Fibroblast of lung (primary cell): ENCODE results near the gene KSR2. TPM values are rescaled to one million over a fixed set of nuclear protein-coding genes. Genes with fewer than 3 reads are reported as not detected.

Experiments used
- DNase-seq, 2 donors: peaks; one replicate each; pipeline versions ENCODE4 v3.0.0 to v3.0.0-alpha.2; 2010; ENCODE audit warnings: low read depth in 2 of 2
- H2AFZ ChIP-seq: 2 replicates; pipeline ENCODE4 v1.5.1; 2012; ENCODE audit warnings: low read length, control low read depth, inconsistent platforms
- H3K27ac ChIP-seq: 2 replicates; pipeline ENCODE4 v1.5.1; 2011; ENCODE audit warnings: low read length, control low read depth; ENCODE audit not compliant: insufficient read depth
- H3K27me3 ChIP-seq: 2 replicates; pipeline ENCODE4 v1.5.1; 2011; ENCODE audit warnings: mild to moderate bottlenecking, low read length; ENCODE audit not compliant: control insufficient read depth, insufficient read depth
- H3K36me3 ChIP-seq: 2 replicates; pipeline ENCODE4 v1.5.1; 2011; ENCODE audit warnings: low read length; ENCODE audit not compliant: control insufficient read depth, insufficient read depth
- H3K4me1 ChIP-seq: 2 replicates; pipeline ENCODE4 v1.5.1; 2011; ENCODE audit warnings: low read length; ENCODE audit not compliant: control insufficient read depth, insufficient read depth; ENCODE audit errors: extremely low read depth
- H3K4me2 ChIP-seq: 2 replicates; pipeline ENCODE4 v1.5.1; 2011; ENCODE audit warnings: low read length, control low read depth; ENCODE audit not compliant: insufficient read depth; ENCODE audit errors: extremely low read depth
- H3K4me3 ChIP-seq, 4 experiments: fragments of 200-600 bp in 1 of 4; sonication (generic) in 1 of 4; replicated peaks in 1 of 4; 2 replicates each; pipeline ENCODE4 v1.5.1; 2011 to 2016; ENCODE audit warnings: low read length in 4 of 4, low read depth in 3 of 4, mild to moderate bottlenecking in 3 of 4, control low read depth in 2 of 4, inconsistent platforms in 1 of 4, mixed read lengths in 1 of 4; ENCODE audit not compliant: insufficient read depth in 1 of 4; ENCODE audit errors: control extremely low read depth in 1 of 4
- H3K79me2 ChIP-seq: 2 replicates; pipeline ENCODE4 v1.5.1; 2012; ENCODE audit warnings: mild to moderate bottlenecking, low read length, inconsistent platforms; ENCODE audit not compliant: control insufficient read depth, insufficient read depth
- H3K9ac ChIP-seq: 2 replicates; pipeline ENCODE4 v1.5.1; 2011; ENCODE audit warnings: mild to moderate bottlenecking, low read length, control low read depth; ENCODE audit not compliant: insufficient read depth
- H3K9me3 ChIP-seq: 2 replicates; pipeline ENCODE4 v1.5.1; 2012; ENCODE audit warnings: low read depth, low read length; ENCODE audit not compliant: control insufficient read depth, insufficient read depth
- H4K20me1 ChIP-seq: 2 replicates; pipeline ENCODE4 v1.5.1; 2011; ENCODE audit warnings: low read length; ENCODE audit not compliant: control insufficient read depth, insufficient read depth; ENCODE audit errors: extremely low read depth
- EZH2 ChIP-seq: IDR thresholded peaks from 2 replicates; pipeline ENCODE4 v1.5.1; 2012; ENCODE audit warnings: low read length, control low read depth, mild to moderate bottlenecking; ENCODE audit errors: missing control alignments
- polyA plus RNA-seq, 2 donors: library from polyadenylated mRNA; depleted of rRNA in 1 of 2; stranded (reverse) in 1 of 2; unstranded in 1 of 2; fragments of >200 nt; gene quantifications; 2 replicates each; pipeline ENCODE4 v1.2.1, GENCODE V29; 2011 to 2012; ENCODE audit warnings: missing spikeins in 1 of 2
- total RNA-seq: library from RNA; depleted of rRNA; stranded (reverse); fragments of >200 nt; gene quantifications from 2 replicates; pipeline ENCODE4 v1.2.1, GENCODE V29; 2014
- TF ChIP-seq, protein P1 (sequence below), 2 donors: IDR thresholded peaks in 1 of 2; conservative IDR thresholded peaks in 1 of 2; 1 replicate in 1 of 2; 2 replicates in 1 of 2; pipeline ENCODE4 v1.5.1; 2011 to 2012; ENCODE audit warnings: low read length in 2 of 2, control low read depth in 1 of 2, inconsistent platforms in 1 of 2, low read depth in 1 of 2, mild to moderate bottlenecking in 1 of 2

Gene KSR2
- total and polyA plus RNA-seq, 2 donors (not counting 1 experiment from before 2014, with no cell fraction given) = not detected

DNA sequence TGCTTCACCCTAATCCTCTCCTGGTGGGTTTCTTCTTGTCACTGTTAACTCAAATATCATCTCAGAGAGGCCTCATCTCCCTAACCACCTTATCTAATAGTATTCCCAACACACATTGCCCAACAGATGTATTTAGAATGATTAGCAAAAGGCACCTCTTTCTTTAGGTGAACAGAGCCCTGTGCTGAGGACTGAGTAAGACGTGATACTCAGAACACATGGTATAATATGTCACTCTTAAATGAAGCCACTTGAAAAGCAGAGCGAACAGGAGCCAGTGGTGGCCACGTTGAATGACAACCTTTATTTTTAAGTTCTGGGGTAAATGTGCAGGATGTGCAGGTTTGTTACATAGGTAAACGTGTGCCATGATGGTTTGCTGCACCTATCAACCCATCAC is 1.5 kb upstream of the KSR2 start:
- no peak overlapping the region for H3K9ac ChIP-seq
- no peak overlapping the region for H2AFZ ChIP-seq
- no peak overlapping the region for H3K4me3 ChIP-seq
- H3K9me3 ChIP-seq = no peaks in the 10 kb centered on the region
- DNase-seq = no peak
- H3K4me1 ChIP-seq = no peaks in the 10 kb centered on the region
- H3K4me2 ChIP-seq = no peak overlapping the region
- H3K27ac ChIP-seq = no peak overlapping the region
- peaks cover 19% of the 10 kb centered on the region for H3K27me3 ChIP-seq
- no peaks in the 10 kb centered on the region for H4K20me1 ChIP-seq
- no peaks in the 10 kb centered on the region for H3K79me2 ChIP-seq
- TF ChIP-seq EZH2 = no peak
- TF ChIP-seq, protein P1, sequence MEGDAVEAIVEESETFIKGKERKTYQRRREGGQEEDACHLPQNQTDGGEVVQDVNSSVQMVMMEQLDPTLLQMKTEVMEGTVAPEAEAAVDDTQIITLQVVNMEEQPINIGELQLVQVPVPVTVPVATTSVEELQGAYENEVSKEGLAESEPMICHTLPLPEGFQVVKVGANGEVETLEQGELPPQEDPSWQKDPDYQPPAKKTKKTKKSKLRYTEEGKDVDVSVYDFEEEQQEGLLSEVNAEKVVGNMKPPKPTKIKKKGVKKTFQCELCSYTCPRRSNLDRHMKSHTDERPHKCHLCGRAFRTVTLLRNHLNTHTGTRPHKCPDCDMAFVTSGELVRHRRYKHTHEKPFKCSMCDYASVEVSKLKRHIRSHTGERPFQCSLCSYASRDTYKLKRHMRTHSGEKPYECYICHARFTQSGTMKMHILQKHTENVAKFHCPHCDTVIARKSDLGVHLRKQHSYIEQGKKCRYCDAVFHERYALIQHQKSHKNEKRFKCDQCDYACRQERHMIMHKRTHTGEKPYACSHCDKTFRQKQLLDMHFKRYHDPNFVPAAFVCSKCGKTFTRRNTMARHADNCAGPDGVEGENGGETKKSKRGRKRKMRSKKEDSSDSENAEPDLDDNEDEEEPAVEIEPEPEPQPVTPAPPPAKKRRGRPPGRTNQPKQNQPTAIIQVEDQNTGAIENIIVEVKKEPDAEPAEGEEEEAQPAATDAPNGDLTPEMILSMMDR (conservative IDR thresholded peaks at IDR 0.05 in 1 of 2, IDR thresholded peaks at IDR 0.05 in 1 of 2; ENCODE audit: low read depth in 1 of 2, low read length in 2 of 2) = no peak
- no peaks in the 10 kb centered on the region for H3K36me3 ChIP-seq

DNA sequence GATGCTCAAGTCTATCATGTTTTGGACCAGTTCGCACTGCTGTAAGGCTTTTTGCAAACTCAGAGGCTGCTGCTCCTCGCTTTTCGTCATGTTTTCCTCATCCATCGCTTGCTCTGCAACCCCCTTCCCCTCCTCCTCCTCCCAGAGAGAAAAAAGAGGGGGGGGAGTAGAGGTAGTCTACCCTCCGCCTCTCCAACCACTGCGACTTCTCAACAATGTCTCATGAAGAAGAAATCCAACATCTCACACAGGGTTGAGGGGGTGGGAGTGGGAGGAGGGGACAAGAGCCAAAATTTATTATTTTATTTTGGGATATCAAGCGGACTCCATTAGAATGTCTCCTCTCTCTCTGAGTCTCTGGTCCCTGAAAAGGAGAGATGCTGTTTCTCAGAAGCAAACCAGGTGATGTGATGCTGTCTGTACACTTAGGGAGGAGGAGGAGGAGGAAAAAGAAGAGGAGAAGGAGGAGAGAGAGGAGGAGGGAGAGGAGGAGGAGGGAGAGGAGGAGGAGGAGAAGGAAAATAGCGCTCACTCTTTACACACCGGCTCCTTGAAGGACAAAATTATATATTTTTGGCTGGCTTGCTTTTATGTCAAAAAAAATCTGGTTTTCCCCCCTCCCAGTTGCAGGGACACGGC is 520 bp downstream of the KSR2 start:
- DNase-seq = no peak
- H3K4me1 ChIP-seq = no peaks in the 10 kb centered on the region
- no peak overlapping the region for H2AFZ ChIP-seq
- peaks cover 19% of the 10 kb centered on the region for H3K27me3 ChIP-seq
- H3K9ac ChIP-seq = no peak overlapping the region
- no peaks in the 10 kb centered on the region for H3K36me3 ChIP-seq
- H3K4me3 ChIP-seq = peak overlapping the region in 3 of 4 experiments; percentile 12 to 38 (median 17)
- H3K4me2 ChIP-seq = peak overlapping the region; percentile 51
- no peak for TF ChIP-seq EZH2
- TF ChIP-seq, protein P1 (conservative IDR thresholded peaks at IDR 0.05 in 1 of 2, IDR thresholded peaks at IDR 0.05 in 1 of 2; ENCODE audit: low read depth in 1 of 2, low read length in 2 of 2) = no peak
- H4K20me1 ChIP-seq = no peaks in the 10 kb centered on the region
- no peaks in the 10 kb centered on the region for H3K9me3 ChIP-seq
- H3K79me2 ChIP-seq = no peaks in the 10 kb centered on the region
- no peak overlapping the region for H3K27ac ChIP-seq

DNA sequence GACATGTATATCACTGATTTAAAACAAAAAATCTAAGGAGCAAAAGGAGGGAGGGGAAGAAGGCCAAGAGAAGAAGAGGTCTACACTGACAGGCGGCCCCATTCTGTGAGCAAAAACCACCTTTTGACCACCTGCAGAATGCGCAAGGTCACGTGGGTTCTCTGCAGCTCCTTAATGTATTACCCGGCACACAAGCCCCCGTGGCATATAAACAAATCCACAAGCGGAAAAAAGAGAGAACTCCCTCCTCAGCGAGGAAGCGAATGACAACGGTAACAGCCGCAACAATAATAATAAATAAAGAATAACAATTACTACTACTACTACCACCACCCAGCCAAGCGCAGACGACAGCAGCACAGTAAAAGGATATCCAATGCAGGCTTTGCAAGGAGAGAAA is 1.3 kb downstream of the KSR2 start:
- no peak for DNase-seq
- Histone ChIP-seq H3K9me3 (no peaks in the 10 kb centered on the region), H4K20me1 (no peaks in the 10 kb centered on the region), H3K36me3 (no peaks in the 10 kb centered on the region), H3K27me3 (peaks cover 19% of the 10 kb centered on the region), H3K9ac (no peak overlapping the region), H3K79me2 (no peaks in the 10 kb centered on the region), H3K27ac (no peak overlapping the region), H3K4me1 (no peaks in the 10 kb centered on the region), H3K4me3 (no peak overlapping the region), H3K4me2 (no peak overlapping the region), H2AFZ (no peak overlapping the region)
- TF ChIP-seq EZH2 = no peak
- TF ChIP-seq, protein P1 (conservative IDR thresholded peaks at IDR 0.05 in 1 of 2, IDR thresholded peaks at IDR 0.05 in 1 of 2; ENCODE audit: low read depth in 1 of 2, low read length in 2 of 2) = no peak
